GM21447 (cell line): ENCODE results near the gene ABLIM1.

Source experiments
- ATAC-seq: cut with Tn5 transposase; IDR thresholded peaks from one replicate; pipeline ENCODE4 v1.9.1; 2021; ENCODE audit not compliant: unreplicated experiment

The ABLIM1 gene

DNA sequence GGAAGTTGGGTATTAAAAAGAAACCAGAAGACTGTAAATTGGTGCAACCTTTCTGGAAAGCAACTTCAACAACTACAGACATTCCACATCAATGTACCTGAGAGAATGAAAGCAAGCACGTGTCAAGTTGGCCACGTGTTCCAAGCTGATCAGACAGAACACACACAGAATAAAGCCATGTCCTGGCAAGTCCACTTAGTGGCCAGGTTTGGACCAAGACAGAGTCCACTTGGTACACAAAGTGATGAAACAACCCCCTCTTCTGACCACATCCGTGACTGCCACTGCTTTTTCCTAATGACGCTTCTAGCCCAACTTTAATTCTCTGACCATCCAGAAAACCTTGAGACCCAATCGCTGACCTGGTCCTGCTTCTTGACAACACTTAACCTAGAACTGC is 109.4 kb downstream of the ABLIM1 start:
- no peak for ATAC-seq

DNA sequence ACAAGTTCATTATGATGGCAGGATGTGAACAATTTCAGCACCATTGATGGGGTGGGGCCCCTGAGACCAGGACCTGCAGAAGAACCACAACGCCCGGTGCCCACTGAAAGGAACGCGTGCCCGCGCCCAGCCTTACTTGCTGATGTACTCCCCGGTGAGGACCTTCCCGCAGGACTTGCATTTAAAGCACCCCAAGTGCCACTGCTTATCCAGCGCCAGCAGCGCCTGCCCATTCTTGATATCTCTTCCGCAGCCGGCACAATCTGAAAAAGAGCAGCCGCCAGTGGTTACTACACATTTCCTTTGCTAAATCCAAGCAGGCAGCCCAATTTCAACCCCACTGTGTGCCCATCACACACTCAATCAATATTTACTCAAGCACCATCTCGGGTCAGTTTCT is 110.6 kb downstream of the ABLIM1 start:
- ATAC-seq, result no peak

DNA sequence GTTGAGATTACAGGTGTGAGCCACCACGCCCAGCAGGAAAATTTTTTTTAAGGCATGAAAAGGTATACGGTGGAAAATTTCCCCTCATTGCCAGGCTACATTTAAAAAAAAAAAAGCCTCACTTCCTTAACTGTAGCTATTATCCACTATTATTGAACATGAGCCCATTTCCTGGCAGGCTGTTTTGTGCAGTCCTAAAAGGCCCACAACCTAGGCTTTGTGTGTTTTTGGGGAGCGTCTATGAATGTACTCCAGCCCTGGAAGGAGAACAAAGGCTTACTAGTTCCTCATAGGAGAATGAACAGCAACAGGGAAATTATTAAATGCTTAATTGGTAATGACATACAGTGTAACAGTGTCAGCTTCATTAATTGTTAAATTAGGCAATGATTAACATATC is 111.0 kb downstream of the ABLIM1 start:
- ATAC-seq, result no peak

DNA sequence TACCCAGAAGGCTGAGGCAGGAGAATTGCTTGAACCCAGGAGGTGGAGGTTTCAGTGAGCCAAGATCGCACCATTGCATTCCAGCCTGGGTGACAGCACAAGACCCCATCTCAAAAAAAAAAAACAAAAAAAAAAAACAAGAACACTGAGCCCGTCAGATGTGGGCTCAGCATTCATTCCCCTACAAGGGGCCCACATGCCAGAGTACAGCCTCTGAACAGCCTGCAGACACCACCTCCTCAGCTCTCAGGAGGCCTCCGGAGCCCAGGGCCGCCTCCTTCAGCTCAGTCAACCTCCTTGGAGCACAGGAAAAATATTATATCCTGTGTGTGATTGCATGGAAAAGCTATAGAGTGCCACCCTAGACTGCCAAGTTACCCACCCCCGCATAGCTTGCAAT is 112.3 kb downstream of the ABLIM1 start:
- ATAC-seq, result no peak

DNA sequence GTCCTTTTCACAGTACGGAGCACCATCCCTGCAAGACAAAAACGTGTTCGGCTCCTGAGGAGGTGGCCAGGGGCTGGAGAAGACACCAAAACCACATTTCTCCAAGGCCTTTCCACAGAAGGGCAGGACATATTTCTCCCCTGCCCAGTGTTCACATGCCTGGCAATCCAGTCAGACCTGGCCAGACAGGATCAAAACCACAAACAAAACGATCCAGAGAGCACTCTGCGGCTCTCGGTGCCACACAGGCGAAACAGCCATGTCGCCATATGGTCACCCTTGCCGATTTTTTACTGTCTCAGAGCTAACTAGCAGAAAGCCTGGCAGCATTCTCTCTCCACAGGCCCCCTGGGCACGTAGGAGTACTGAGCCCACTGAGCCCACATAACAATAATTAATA is 113.0 kb downstream of the ABLIM1 start:
- no peak for ATAC-seq

DNA sequence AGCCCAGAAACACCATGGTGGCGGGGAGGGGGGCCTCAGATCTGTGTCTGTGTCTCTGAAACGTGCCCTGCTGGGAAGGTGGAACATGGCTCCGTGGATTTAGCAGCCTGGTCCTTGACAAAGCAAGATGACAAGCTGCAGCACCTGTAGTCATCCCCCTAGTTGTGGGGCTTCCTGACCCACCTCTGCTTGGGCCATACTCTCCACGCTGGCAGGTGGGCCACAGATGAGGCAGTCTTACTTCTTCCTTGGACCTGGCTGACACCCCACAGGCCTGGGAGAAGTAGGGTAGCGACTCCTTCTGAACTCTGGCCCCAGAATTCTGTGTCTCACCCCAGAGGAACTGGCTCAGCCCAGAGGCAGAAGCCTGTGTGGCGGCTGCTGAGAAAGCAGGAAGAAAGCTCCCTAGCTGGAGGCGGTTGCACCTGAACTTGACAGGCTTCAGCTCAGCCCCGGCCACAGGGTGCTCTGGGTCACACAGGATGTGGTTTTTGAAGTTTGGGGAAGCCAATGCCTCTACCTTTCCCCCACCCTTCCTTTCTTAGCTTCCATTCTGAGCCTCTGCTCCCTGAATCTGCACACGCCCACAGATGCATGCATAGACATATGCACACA is 113.9 kb downstream of the ABLIM1 start:
- ATAC-seq, result peak; percentile 98

DNA sequence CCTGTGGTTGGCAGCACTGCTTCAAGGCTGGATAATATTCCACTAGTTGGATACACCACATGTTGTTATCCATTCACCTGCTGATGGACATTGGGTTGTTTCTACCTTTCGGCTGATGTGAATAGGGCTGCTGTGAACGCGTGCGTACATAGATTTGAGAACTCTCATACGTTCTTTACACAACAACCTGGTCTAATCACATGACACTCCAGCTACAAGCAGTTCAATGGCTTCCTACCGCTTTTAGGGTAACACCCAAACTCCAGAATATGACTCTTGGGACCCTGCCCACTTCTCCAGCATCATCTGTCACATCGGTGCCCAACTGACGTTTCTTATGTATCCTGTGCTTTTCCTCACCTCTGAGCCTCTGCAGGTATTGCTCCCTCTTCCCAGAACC is 114.6 kb downstream of the ABLIM1 start:
- no peak for ATAC-seq

DNA sequence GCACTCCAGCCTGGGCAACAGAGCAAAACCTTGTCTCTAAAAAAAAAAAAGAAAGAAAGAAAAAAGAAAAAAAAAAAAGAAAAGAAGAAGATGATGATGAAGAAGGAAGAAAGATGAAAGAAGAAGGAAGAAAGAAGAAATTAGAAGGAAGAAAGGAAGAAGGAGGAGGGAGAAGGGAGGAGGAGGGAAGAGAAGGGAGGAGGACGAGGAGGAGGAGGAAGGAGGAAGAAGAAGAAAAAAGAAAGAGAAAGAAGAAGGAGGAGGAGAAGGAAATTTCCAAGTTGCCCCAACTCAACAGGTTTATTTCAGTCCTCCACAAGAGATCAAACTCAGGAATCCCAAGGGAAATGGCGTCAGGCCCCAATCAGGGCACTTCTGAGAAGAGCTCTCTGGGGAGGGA is 115.7 kb downstream of the ABLIM1 start:
- ATAC-seq, result no peak

DNA sequence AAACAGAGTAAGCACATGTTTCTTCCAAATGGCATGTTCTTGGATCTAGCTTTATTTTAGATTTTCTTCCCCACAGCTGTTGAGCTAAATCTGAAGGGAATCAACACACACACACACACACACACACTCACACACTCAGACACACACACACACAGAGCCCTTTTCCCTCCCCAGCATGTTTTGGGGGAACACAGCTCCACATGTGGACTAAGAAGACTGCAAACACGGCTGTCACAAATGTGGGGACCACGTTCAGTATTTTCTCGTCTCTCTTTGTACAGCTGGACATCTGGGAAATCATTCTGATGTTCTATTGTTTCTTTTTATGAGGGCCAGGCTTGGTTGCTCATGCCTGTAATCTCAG is 116.3 kb downstream of the ABLIM1 start:
- ATAC-seq, result no peak

DNA sequence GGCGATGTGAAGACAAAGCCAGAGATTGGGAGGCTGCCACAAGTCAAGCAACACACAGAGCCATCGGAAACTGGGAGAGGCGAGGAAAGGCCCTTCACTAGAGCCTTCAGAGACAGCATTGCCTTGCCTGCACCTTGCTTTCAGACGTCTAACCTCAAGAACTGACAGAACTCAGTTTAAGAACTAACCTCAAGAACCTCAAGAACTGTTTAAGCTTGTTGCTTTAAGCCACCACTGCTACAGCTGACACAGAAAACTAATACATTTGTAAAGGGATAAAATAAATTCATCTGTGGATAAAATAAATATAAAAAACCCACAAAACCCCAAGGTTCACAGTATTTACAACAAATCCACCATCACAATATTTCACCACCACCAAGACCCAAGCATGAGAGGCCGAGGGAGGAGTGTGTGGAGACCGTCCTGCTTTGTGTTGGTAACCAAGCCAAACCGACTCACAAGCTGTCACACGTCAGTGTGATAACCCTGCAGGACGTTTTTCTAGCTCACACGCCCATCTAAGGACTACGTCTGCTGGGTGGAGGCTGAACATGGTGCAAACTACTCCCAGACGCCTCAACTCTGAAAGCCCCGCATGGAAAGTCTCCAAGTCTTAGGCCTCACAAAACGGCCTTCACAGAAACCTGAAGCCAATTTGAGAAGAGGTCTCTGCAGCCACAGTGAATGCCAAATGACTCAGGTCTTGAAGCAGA is 116.8 kb downstream of the ABLIM1 start:
- ATAC-seq, result no peak

DNA sequence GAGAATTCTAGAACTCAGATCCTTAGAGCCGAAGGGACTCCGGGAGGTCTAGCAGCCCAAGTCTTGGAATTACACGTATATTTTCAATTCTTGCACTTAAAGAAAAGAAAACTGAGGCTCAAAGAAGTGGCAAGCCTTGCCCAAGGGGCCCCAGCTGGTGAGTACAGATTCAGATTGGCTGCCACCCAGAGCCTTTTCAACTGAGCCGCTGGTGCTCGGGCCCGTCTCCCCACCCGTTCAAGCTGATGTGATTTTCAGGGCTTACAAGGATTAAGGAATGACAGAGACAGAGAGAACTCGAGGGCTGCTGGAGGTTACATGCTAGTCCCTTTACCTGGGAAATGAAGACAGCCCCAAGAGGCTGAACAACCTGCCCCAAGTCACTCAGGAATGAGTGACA is 117.8 kb downstream of the ABLIM1 start:
- no peak for ATAC-seq

DNA sequence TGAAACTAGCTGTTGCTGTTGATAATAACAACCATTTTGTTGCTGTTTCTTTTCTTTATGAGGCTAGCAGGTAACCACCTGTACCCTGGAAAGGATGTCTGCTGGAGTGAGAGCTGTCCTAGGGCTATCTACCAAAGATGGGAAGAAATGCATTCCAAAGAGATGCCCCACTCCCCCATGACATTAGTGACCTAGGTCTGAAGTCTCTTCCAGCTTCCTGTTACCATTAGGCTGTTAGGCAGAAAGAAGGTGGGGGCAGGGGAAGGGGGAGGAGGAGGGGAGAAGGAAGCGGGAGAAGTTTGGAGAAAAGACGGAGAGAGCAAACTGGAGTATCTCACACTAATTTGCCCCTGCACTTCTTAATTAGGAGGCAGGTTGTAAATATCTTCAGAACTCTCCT is 118.5 kb downstream of the ABLIM1 start:
- no peak for ATAC-seq

DNA sequence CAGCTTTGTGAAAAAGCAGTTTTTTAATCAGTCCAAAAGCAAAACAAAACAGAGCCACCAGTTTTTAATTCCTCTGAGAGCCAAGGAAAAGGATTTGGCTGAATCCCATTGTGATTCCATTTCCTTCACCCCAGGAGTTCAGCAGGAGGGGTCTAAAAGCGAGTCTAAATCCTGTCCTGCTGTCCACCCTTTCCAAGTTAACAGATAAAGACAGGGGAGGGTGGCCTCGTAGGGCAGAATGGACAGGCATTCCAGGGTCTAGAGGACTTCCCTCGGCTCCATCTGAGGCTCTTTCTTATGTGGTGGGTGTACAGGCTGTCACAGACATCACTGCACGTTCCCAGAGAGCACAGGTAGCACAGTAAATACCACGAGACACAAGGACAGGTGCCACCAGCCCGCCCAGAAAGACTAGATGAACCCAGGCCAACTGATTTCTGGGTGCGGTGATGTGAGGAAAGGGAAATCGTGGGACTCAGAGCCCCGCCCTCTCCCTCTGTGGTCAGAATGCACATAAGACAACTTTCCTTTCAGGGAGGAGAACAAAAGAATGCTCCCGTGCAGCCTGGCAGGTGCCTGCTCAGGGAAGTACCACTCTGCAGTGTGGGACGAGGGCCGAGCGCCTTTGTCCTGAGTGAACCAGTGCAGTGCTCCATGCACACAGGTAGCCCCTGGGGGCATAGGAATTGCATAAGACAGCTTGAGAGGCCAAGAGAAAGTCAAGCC is 119.7 kb downstream of the ABLIM1 start:
- no peak for ATAC-seq

DNA sequence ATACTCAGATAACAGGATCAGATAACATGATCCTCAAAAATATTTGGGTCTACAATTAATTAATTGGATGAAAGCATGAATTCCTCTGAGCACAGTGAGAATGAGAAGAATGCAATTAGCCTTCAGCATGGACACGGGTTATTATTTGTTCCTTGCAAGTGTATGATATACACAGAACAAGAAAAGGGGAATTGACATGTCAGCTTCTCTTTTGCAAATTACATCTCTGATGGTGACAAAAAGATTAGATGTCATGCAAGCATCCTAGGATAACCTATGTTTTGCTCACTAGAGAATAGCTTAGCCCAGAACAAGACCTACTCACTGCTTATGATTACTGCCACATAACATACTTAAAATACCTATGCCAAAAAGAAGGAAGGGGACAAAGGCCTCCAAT is 120.3 kb downstream of the ABLIM1 start:
- no peak for ATAC-seq

DNA sequence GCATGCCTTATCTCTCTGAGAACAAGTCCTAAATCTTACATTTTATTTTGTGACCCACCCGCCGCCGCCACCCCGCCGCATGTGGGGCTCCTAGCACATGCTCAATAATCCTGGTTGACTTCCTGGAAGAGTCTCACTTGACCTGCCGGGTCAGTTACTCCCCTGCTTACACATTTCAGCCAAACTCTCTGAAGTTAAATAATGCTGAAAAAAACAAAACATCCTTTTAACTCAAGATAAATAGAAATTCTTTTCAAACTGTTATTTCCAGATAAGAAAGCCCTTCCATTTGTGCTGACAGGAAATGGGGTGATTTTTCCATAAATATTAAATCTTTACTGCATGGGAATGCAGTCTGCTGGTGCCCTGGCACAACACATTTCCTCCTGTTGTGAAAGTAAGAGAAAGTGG is 123.5 kb downstream of the ABLIM1 start:
- no peak for ATAC-seq

DNA sequence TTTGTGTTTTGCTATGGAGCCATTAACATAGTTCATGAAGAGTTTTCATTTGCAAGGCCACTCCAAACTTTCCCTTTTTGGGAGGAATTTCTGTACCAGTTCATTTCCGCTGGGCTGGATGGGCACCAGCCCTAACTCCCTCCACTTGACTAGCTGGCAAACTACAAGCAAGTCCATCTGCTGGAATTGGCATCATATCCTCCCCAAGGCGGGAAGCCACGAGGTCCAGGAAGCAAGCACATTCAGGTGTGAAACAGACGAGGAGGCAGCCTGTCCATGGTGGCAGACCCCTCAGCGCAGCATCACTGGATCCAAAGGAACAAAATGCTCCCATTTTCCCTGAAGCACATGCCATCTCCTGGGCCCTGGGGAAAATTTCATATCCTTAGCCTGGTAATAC is 125.8 kb downstream of the ABLIM1 start:
- no peak for ATAC-seq

DNA sequence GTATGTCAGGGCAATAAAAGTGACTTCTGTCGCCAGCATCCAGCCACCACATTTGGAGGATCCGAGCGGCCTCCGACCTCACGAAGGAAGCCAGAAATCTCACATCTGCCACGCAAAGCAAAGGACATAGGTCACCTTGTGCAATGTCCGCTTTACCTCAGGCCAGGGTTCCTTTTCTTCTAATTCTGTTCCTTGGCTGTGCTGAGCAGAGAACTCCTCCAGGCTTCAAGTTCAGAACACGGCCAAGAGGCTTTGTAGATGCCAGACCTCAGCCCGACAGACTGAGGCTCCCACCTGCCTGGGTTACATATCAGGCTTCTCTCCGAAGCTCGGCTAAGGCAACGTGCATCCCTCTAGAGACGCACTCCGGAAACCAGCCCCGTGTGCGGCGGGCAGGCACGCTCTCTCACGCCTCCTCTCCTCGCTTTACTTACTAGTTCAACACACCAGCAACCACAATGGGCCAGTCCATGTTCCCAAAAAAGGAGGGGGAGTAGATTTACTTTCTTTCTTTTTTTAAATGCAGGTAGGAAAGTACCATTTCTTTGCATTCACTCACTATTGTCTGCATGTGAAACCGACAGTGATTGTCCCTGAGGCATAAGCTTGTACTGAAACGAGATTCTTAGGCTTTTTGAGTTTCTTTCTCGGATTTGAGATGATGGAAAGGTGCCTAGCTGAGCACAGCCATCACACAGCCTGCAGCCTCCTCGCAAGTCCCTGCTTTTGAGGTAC is 131.4 kb downstream of the ABLIM1 start:
- ATAC-seq, result peak; percentile 94

DNA sequence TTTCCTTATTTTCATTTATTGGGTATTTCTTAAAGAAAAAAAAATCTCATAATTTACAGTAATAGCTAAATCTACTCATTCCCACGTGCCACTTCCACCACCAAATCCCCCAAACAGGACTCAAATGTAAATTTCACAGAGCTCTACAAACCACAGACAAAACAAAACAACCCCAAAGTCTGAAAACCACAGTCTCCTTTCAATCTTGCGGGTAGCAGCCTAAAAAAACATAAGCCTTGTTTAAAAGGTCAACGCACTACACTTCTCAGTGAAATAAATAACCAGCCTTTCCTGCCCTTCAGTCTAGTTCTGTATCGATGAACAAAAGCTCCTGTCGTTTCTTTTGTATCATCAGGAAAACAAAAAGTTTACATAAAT is 132.0 kb downstream of the ABLIM1 start:
- peak; percentile 50 for ATAC-seq

DNA sequence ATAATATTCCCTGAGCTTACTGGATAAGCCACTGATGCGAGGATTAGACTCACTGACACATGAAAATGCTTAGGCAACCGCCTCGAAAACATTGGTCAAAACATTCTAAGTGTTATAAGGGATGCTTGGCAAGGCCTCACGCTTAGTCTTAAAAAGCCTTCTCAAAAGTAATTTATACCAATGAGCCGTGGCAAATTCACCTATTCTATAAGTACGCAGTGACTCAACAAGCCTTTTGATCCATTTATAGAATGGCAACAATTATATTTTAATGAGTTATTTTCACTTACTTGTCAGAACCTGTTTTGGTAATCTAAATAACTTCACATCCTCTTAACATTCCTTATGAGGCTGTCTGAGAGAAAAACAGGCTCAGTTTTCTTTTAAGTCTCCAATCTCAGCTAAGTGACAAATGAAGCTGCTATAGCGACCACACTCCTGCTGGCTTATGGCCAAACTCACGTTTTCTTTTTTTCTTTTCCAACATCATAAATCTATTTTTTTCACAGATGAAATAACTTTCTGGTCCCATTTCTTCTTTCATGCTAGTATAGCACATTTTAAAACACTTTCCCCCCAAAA is 132.6 kb downstream of the ABLIM1 start:
- ATAC-seq, result no peak

DNA sequence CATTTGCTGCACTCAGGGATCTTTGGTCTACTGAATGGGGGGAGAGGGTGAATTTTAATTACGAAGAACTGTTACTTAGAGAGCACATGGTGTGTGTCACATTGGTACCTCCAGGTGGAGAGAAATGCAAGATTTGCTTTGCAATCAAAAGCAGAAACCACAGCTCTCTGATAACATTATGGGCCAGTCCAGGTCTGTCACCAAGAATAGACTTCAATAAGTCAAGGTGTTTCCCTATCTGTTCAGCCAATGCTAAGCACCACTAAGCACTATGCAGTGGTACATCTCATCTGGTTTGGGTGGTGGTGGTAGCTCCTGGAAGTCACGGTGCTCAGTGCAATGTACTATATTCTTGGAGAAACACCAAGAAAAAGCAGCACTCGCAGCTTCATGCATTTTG is 134.2 kb downstream of the ABLIM1 start:
- ATAC-seq, result no peak

DNA sequence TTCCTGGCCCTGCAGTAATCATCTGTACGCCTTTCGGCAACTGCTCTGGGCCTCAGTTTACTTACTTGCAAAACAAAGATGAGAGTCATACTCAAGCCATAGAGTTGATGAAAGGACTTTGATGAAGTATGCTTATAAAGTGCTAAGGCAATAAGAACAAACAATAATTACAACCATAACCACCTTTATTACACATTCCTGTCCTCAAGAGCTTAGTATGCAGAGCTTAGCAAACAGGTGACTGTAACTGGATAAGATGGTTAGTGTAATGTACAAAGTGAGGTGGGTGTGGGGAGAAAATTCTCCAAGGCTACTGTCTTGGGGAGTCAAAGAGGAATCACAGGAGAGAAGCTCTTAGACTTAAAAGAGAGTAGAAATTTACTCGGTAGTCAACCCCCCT is 136.8 kb downstream of the ABLIM1 start:
- no peak for ATAC-seq
